GM12892 (cell line): ENCODE results near the gene CDKN2B-AS1.

Source experiments
- POLR2A ChIP-seq: IDR thresholded peaks from 2 replicates; pipeline ENCODE4 v1.6.1; 2011; ENCODE audit warnings: low read depth, low read length, control low read depth
- POLR2AphosphoS5 ChIP-seq: IDR thresholded peaks from 2 replicates; pipeline ENCODE4 v1.6.1; 2011; ENCODE audit warnings: low read depth, low read length, control low read depth

- TF ChIP-seq POLR2AphosphoS5 (no peak), POLR2A (no peak)
Measured at GRCh38 chr9:22129133-22129532, 134.5 kb downstream of the CDKN2B-AS1 start.
